Measurements from ENCODE around the gene SEMA3A. TPM values are rescaled to one million over a fixed set of nuclear protein-coding genes. Genes with fewer than 3 reads are reported as not detected.

SEMA3A gene
- total and polyA plus RNA-seq, 8 donors = 6.1 to 32.5 (median 23.8) TPM

GRCh38 chr7:83985821-83986220 lies 208.8 kb downstream of the SEMA3A start:
- Histone ChIP-seq H3K27me3 (no peaks in the 10 kb centered on the region), H3K36me3 (no peaks in the 10 kb centered on the region), H3K4me3 (no peak overlapping the region), H3K9me3 (no peaks in the 10 kb centered on the region), H3K4me1 (no peaks in the 10 kb centered on the region), H3K27ac (no peak overlapping the region)
- ATAC-seq (no peak), DNase-seq (peak in 1 of 4 donors; percentile 13)
- intact Hi-C loops (cut with DNase I) = no loop called here
- TF ChIP-seq CTCF (IDR thresholded peaks at IDR 0.05) = no peak

GRCh38 chr7:83984591-83984990 lies 210.0 kb downstream of the SEMA3A start:
- Histone ChIP-seq H3K4me3 (no peak overlapping the region), H3K36me3 (no peaks in the 10 kb centered on the region), H3K9me3 (no peaks in the 10 kb centered on the region), H3K27ac (no peak overlapping the region), H3K27me3 (no peaks in the 10 kb centered on the region), H3K4me1 (no peaks in the 10 kb centered on the region)
- ATAC-seq = no peak
- no peak for TF ChIP-seq CTCF (IDR thresholded peaks at IDR 0.05)
- peak in 1 of 4 donors; percentile 10 for DNase-seq
- intact Hi-C loops (cut with DNase I) = no loop called here

GRCh38 chr7:83984076-83984475 lies 210.5 kb downstream of the SEMA3A start:
- no peak for ATAC-seq
- intact Hi-C loops (cut with DNase I) = no loop called here
- Histone ChIP-seq H3K4me1 (no peaks in the 10 kb centered on the region), H3K36me3 (no peaks in the 10 kb centered on the region), H3K27ac (no peak overlapping the region), H3K9me3 (no peaks in the 10 kb centered on the region), H3K4me3 (no peak overlapping the region), H3K27me3 (no peaks in the 10 kb centered on the region)
- TF ChIP-seq CTCF (IDR thresholded peaks at IDR 0.05) = no peak
- peak in 1 of 4 donors; percentile 21 for DNase-seq

GRCh38 chr7:83983606-83984005 lies 211.0 kb downstream of the SEMA3A start:
- ATAC-seq (no peak), DNase-seq (no peak)
- Histone ChIP-seq H3K9me3 (no peaks in the 10 kb centered on the region), H3K4me1 (no peaks in the 10 kb centered on the region), H3K4me3 (no peak overlapping the region), H3K27ac (no peak overlapping the region), H3K27me3 (no peaks in the 10 kb centered on the region), H3K36me3 (no peaks in the 10 kb centered on the region)
- intact Hi-C loops (cut with DNase I) = no loop called here
- no peak for TF ChIP-seq CTCF (IDR thresholded peaks at IDR 0.05)

GRCh38 chr7:83976302-83976701 lies 218.3 kb downstream of the SEMA3A start:
- H3K4me1 ChIP-seq = no peaks in the 10 kb centered on the region
- no peak overlapping the region for H3K27ac ChIP-seq
- peak in 1 of 4 donors; percentile 39 for DNase-seq
- H3K4me3 ChIP-seq = no peak overlapping the region
- intact Hi-C loops (cut with DNase I) = loop anchor here in 1 of 2 donors (10.0 kb wide), 1 partner anchor 1048 kb away; no protein-coding TSS in a partner anchor
- peak; percentile 55 to 64 for TF ChIP-seq CTCF (IDR thresholded peaks at IDR 0.05)
- H3K27me3 ChIP-seq = no peaks in the 10 kb centered on the region
- ATAC-seq = peak; percentile 78
- no peaks in the 10 kb centered on the region for H3K9me3 ChIP-seq
- no peaks in the 10 kb centered on the region for H3K36me3 ChIP-seq
